ENCODE results near the gene IGFBPL1. TPM values are rescaled to one million over a fixed set of nuclear protein-coding genes. Genes with fewer than 3 reads are reported as not detected.

IGFBPL1 gene
- total RNA-seq, 1 experiment from 2014 or later = 1.6 TPM

DNA sequence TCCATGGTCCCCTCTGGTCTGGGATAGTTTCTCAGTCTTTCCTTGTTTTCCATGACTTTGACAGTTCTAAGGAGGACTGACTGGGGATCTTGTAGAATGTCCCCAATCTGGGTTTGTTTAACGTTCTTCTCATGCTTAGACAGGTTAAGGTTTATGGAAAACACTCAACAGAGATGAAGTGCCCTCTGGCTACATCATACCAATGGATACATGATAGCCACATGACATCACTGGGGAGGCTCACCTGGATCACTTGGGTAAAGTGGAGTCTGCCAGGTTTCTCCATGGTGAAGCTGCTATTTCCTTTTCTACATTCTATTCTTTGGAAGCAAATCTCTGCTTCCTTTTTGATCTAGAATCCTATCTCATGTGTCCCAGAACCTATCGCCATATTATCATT is 55.5 kb downstream of the IGFBPL1 start:
- Histone ChIP-seq H3K4me1 (no peaks in the 10 kb centered on the region), H3K36me3 (ENCODE audit: control insufficient read depth, insufficient read depth, low read length) (no peaks in the 10 kb centered on the region), H3K9me3 (no peaks in the 10 kb centered on the region), H3K27me3 (replicated peaks; ENCODE audit: control insufficient read depth, insufficient read depth, low read length) (no peaks in the 10 kb centered on the region), H3K4me3 (ENCODE audit: low read depth, low read length) (no peak overlapping the region)
- no peaks in the 10 kb centered on the region for H3K36me3 Mint-ChIP-seq (ENCODE audit: insufficient read depth, unreplicated experiment)
- no peak for DNase-seq
- no peak overlapping the region for H3K27ac Mint-ChIP-seq (ENCODE audit: unreplicated experiment)
- H3K9me3 Mint-ChIP-seq (ENCODE audit: unreplicated experiment) = no peaks in the 10 kb centered on the region
- ChIA-PET POLR2A (no interaction called here), CTCF (no interaction called here)
- no peak overlapping the region for H3K4me3 Mint-ChIP-seq (ENCODE audit: unreplicated experiment)
- H3K27me3 Mint-ChIP-seq (ENCODE audit: insufficient read depth, unreplicated experiment) = no peaks in the 10 kb centered on the region
- no peaks in the 10 kb centered on the region for H3K4me1 Mint-ChIP-seq (ENCODE audit: low read depth, unreplicated experiment)
- TF ChIP-seq, protein P1, sequence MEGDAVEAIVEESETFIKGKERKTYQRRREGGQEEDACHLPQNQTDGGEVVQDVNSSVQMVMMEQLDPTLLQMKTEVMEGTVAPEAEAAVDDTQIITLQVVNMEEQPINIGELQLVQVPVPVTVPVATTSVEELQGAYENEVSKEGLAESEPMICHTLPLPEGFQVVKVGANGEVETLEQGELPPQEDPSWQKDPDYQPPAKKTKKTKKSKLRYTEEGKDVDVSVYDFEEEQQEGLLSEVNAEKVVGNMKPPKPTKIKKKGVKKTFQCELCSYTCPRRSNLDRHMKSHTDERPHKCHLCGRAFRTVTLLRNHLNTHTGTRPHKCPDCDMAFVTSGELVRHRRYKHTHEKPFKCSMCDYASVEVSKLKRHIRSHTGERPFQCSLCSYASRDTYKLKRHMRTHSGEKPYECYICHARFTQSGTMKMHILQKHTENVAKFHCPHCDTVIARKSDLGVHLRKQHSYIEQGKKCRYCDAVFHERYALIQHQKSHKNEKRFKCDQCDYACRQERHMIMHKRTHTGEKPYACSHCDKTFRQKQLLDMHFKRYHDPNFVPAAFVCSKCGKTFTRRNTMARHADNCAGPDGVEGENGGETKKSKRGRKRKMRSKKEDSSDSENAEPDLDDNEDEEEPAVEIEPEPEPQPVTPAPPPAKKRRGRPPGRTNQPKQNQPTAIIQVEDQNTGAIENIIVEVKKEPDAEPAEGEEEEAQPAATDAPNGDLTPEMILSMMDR (IDR thresholded peaks at IDR 0.05; ENCODE audit: insufficient read depth in 1 of 2, low read depth in 1 of 2, low read length in 1 of 2, severe bottlenecking in 1 of 2, unreplicated experiment in 1 of 2) = no peak
- intact Hi-C loops (cut with micrococcal nuclease; ENCODE audit: unreplicated experiment) = loop anchor here (10.0 kb wide), 1 partner anchor 204 kb away; no protein-coding TSS in a partner anchor
- no TSS peak for BruUV-seq (replicated peaks)

DNA sequence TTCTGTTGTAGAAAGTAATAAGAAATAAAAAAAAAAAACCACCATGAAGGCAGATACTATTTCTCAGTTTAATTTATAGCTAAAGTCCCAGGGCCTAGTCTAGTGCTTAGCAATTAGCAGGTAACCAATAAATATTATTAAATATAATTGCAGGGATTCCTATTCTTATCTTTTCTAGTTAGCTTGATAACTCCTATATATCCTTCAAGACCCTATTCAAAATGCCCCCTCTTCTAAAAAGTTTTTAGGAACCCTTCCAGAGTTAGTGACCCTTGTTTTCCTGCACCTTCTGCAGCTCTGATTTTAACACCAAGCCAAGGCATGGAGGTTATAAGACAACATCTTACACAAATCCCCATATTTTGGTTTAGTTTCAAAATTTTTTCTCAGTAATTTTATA is 56.4 kb downstream of the IGFBPL1 start:
- Mint-ChIP-seq H3K36me3 (ENCODE audit: insufficient read depth, unreplicated experiment) (no peaks in the 10 kb centered on the region), H3K27me3 (ENCODE audit: insufficient read depth, unreplicated experiment) (no peaks in the 10 kb centered on the region), H3K27ac (ENCODE audit: unreplicated experiment) (no peak overlapping the region), H3K9me3 (ENCODE audit: unreplicated experiment) (no peaks in the 10 kb centered on the region), H3K4me1 (ENCODE audit: low read depth, unreplicated experiment) (no peaks in the 10 kb centered on the region), H3K4me3 (ENCODE audit: unreplicated experiment) (no peak overlapping the region)
- Histone ChIP-seq H3K36me3 (ENCODE audit: control insufficient read depth, insufficient read depth, low read length) (no peaks in the 10 kb centered on the region), H3K4me3 (ENCODE audit: low read depth, low read length) (no peak overlapping the region), H3K9me3 (no peaks in the 10 kb centered on the region), H3K4me1 (no peaks in the 10 kb centered on the region), H3K27me3 (replicated peaks; ENCODE audit: control insufficient read depth, insufficient read depth, low read length) (no peaks in the 10 kb centered on the region)
- DNase-seq = no peak
- intact Hi-C loops (cut with micrococcal nuclease; ENCODE audit: unreplicated experiment) = loop anchor here (10.0 kb wide), 1 partner anchor 203 kb away; no protein-coding TSS in a partner anchor
- TF ChIP-seq, protein P1 (IDR thresholded peaks at IDR 0.05; ENCODE audit: insufficient read depth in 1 of 2, low read depth in 1 of 2, low read length in 1 of 2, severe bottlenecking in 1 of 2, unreplicated experiment in 1 of 2) = no peak
- CTCF ChIA-PET = no interaction called here
- BruUV-seq (replicated peaks) = no TSS peak
- POLR2A ChIA-PET = no interaction called here

DNA sequence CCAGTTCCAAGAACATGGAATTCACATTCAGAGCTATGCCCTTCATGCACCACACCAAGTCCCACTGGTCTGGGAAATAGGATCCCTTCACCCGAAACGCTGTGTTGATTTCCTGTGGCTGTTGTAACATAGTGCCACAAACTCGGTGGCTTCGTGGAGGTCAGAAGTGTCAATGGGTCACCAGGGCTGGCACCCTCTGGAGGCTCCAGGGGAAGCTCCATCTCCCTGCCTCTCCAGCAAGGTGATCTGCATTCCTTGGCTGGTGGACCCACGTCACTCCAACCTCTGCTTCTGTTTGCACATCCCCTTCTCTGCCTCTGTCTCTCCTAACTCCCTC is 60.7 kb downstream of the IGFBPL1 start:
- DNase-seq = no peak
- ChIA-PET CTCF (no interaction called here), POLR2A (no interaction called here)
- H3K36me3 Mint-ChIP-seq (ENCODE audit: insufficient read depth, unreplicated experiment) = no peaks in the 10 kb centered on the region
- Histone ChIP-seq H3K9me3 (no peaks in the 10 kb centered on the region), H3K4me1 (no peaks in the 10 kb centered on the region), H3K36me3 (ENCODE audit: control insufficient read depth, insufficient read depth, low read length) (no peaks in the 10 kb centered on the region), H3K4me3 (ENCODE audit: low read depth, low read length) (no peak overlapping the region), H3K27me3 (replicated peaks; ENCODE audit: control insufficient read depth, insufficient read depth, low read length) (no peaks in the 10 kb centered on the region)
- no peaks in the 10 kb centered on the region for H3K4me1 Mint-ChIP-seq (ENCODE audit: low read depth, unreplicated experiment)
- TF ChIP-seq, protein P1 (IDR thresholded peaks at IDR 0.05; ENCODE audit: insufficient read depth in 1 of 2, low read depth in 1 of 2, low read length in 1 of 2, severe bottlenecking in 1 of 2, unreplicated experiment in 1 of 2) = no peak
- H3K9me3 Mint-ChIP-seq (ENCODE audit: unreplicated experiment) = no peaks in the 10 kb centered on the region
- no TSS peak for BruUV-seq (replicated peaks)
- H3K27me3 Mint-ChIP-seq (ENCODE audit: insufficient read depth, unreplicated experiment) = no peaks in the 10 kb centered on the region
- intact Hi-C loops (cut with micrococcal nuclease; ENCODE audit: unreplicated experiment) = loop anchor here (1.0 to 10.0 kb wide), 5 partner anchors 29 to 459 kb away; partner anchors contain the start of gene SLC25A51
- no peak overlapping the region for H3K27ac Mint-ChIP-seq (ENCODE audit: unreplicated experiment)
- H3K4me3 Mint-ChIP-seq (ENCODE audit: unreplicated experiment) = no peak overlapping the region
